A673 (cell line): ENCODE measurements around the gene FKBP8. TPM values are rescaled to one million over a fixed set of nuclear protein-coding genes. Genes with fewer than 3 reads are reported as not detected.

ENCODE experiments used
- BruUV-seq: library from RNA; stranded (reverse); fragments of 400-500 nt; replicated peaks from 2 replicates; lab custom pipeline; 2021; lab: Mats Ljungman, UMichigan
- CTCF ChIA-PET: fragments of 300-600 bp; sonication (Branson Sonifier 250); formaldehyde crosslinking; loops from one replicate; lab custom pipeline; 2022; ENCODE audit warnings: antibody characterized with exemption; lab: Charles Lee
- POLR2A ChIA-PET: fragments of 300-600 bp; sonication (Branson Sonifier 250); formaldehyde crosslinking; loops from one replicate; lab custom pipeline; 2022; ENCODE audit warnings: antibody characterized with exemption; ENCODE audit not compliant: low non-redundant PET; lab: Charles Lee
- DNase-seq: peaks from one replicate; pipeline ENCODE4 v3.0.0-alpha.2; 2015; ENCODE audit warnings: low spot score
- H3K27ac ChIP-seq: fragments of 200-600 bp; sonication (generic); 2 replicates; pipeline ENCODE4 v1.5.1; 2016; ENCODE audit warnings: mixed run types, low read depth, mild to moderate bottlenecking, mixed read lengths, antibody characterized with exemption, low read length; ENCODE audit not compliant: poor library complexity, severe bottlenecking
- H3K27me3 ChIP-seq: fragments of 200-600 bp; sonication (generic); replicated peaks from 2 replicates; pipeline ENCODE4 v1.6.1; 2017; ENCODE audit warnings: mixed run types, low read depth, mild to moderate bottlenecking, mixed read lengths, antibody characterized with exemption, low read length; ENCODE audit not compliant: insufficient read depth, poor library complexity
- H3K36me3 ChIP-seq: fragments of 200-600 bp; sonication (generic); 2 replicates; pipeline ENCODE4 v1.6.1; 2016; ENCODE audit warnings: mixed run types, mild to moderate bottlenecking, mixed read lengths, antibody characterized with exemption, low read length; ENCODE audit not compliant: insufficient read depth, poor library complexity, severe bottlenecking
- H3K4me1 ChIP-seq: fragments of 200-600 bp; sonication (generic); 2 replicates; pipeline ENCODE4 v1.6.1; 2017; ENCODE audit warnings: mixed run types, mild to moderate bottlenecking, mixed read lengths, antibody characterized with exemption, low read length; ENCODE audit not compliant: insufficient read depth, poor library complexity, severe bottlenecking
- H3K4me3 ChIP-seq: fragments of 200-600 bp; sonication (generic); 2 replicates; pipeline ENCODE4 v1.5.1; 2016; ENCODE audit warnings: low read depth, mixed run types, mild to moderate bottlenecking, mixed read lengths, low read length; ENCODE audit not compliant: poor library complexity, severe bottlenecking
- H3K9me3 ChIP-seq: fragments of 200-600 bp; sonication (generic); 2 replicates; pipeline ENCODE4 v1.6.1; 2016; ENCODE audit warnings: mixed run types, low read depth, mild to moderate bottlenecking, mixed read lengths, antibody characterized with exemption, low read length; ENCODE audit not compliant: poor library complexity, severe bottlenecking
- EZH2 ChIP-seq: fragments of 200-600 bp; sonication (generic); IDR thresholded peaks from 2 replicates; pipeline ENCODE4 v1.6.1; 2017; ENCODE audit warnings: borderline replicate concordance, low read depth, mild to moderate bottlenecking, mixed read lengths, antibody characterized with exemption, low read length; ENCODE audit not compliant: poor library complexity, severe bottlenecking
- intact Hi-C: fragments of 100-400 bp; cut with micrococcal nuclease; formaldehyde crosslinking; loops from one replicate; pipeline ENCODE4 v1.10.0; 2022; ENCODE audit not compliant: unreplicated experiment
- total RNA-seq: library from RNA; stranded (reverse); gene quantifications from 2 replicates; pipeline ENCODE4 v1.2.3, GENCODE V29; 2021
- TF ChIP-seq, protein P1 (sequence below): fragments of 300-800, 200-600 bp; sonication (generic); conservative IDR thresholded peaks from 2 replicates; pipeline ENCODE4 v1.5.1; 2017; ENCODE audit warnings: low read depth, mild to moderate bottlenecking, antibody characterized with exemption, low read length, moderate library complexity, mixed read lengths

Gene FKBP8
- total RNA-seq, 1 experiment from 2014 or later = 210 TPM

DNA sequence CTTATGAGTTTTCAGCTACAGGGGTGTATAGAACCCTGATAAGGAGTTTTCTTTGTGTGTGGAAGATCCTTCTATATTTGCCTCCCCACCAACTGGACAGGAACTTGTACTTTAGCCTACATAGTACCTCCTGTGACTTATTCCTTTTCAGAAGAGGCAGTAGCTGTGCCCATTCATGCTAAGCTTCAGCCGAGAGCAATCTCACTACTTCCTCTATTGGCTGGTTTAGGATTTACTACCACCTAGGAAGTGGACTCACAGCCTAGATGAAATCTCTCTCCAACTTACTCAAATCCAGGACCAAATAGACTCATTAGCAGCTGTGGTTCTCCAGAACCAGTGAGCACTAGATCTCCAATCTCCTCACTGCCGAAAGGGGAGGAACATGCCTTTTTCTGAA is 42.9 kb upstream of the FKBP8 start:
- H3K27ac ChIP-seq = no peak overlapping the region
- H3K9me3 ChIP-seq = no peaks in the 10 kb centered on the region
- POLR2A ChIA-PET = no interaction called here
- peaks cover 16% of the 10 kb centered on the region for H3K4me1 ChIP-seq
- no TSS peak for BruUV-seq
- H3K36me3 ChIP-seq = no peaks in the 10 kb centered on the region
- no peak overlapping the region for H3K4me3 ChIP-seq
- TF ChIP-seq EZH2 = no peak
- TF ChIP-seq, protein P1, sequence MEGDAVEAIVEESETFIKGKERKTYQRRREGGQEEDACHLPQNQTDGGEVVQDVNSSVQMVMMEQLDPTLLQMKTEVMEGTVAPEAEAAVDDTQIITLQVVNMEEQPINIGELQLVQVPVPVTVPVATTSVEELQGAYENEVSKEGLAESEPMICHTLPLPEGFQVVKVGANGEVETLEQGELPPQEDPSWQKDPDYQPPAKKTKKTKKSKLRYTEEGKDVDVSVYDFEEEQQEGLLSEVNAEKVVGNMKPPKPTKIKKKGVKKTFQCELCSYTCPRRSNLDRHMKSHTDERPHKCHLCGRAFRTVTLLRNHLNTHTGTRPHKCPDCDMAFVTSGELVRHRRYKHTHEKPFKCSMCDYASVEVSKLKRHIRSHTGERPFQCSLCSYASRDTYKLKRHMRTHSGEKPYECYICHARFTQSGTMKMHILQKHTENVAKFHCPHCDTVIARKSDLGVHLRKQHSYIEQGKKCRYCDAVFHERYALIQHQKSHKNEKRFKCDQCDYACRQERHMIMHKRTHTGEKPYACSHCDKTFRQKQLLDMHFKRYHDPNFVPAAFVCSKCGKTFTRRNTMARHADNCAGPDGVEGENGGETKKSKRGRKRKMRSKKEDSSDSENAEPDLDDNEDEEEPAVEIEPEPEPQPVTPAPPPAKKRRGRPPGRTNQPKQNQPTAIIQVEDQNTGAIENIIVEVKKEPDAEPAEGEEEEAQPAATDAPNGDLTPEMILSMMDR = 0 out of 2 replicates have a peak, but pooled peaks have one; percentile 13
- DNase-seq = no peak
- CTCF ChIA-PET = no interaction called here
- intact Hi-C loops = no loop called here
- no peaks in the 10 kb centered on the region for H3K27me3 ChIP-seq

DNA sequence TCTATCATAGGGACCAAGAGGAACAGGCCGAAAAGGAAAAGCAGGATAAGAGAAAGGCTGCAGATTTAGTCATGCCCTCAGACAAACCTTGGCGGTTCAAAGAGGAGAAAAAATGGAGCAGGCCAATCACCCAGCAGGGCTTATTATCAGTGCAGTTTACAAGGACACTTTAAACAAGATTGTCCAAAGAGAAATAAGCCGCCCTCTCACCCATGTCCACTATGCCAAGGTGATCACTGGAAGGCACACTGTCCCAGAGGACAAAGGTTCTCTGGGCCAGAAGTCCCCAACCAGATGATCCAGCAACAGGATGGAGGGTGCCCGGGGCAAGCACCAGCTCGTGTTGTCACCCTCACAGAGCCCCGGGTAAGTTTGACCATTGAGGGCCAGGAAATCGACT is 36.9 kb upstream of the FKBP8 start:
- no peak overlapping the region for H3K4me3 ChIP-seq
- TF ChIP-seq EZH2 = no peak
- TF ChIP-seq, protein P1 = no peak
- no peak for DNase-seq
- H3K36me3 ChIP-seq = peaks cover 24% of the 10 kb centered on the region
- ChIA-PET CTCF (no interaction called here), POLR2A (no interaction called here)
- H3K4me1 ChIP-seq = no peaks in the 10 kb centered on the region
- H3K27me3 ChIP-seq = no peaks in the 10 kb centered on the region
- no peaks in the 10 kb centered on the region for H3K9me3 ChIP-seq
- intact Hi-C loops = no loop called here
- BruUV-seq = no TSS peak
- H3K27ac ChIP-seq = no peak overlapping the region

DNA sequence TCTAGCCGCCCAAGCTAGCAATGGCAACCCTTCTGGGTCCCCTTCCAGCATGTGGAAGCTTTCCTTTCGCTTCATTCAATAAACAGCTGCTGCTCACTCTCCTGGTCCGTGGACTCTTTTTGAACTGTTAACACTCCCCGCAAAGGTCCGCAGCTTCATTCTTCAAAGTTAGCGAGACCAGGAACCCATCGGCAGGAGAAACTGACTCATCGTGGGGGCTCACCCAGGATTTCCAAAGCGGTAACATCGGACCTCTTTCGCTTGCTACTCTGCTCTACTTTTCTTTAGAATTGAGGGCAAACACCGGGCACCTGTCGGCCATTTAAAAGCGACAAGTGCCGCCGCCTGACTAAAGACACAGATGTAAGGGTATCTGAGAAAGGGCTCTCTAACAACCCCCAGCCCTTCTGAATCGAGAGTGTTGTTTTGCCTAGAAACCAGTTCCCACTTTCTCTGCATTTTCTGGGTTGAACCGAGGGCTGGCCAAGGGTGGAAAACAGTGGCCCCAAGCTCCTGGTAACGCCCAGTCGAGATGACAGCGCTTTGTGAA is 34.1 kb upstream of the FKBP8 start:
- intact Hi-C loops = no loop called here
- H3K9me3 ChIP-seq = no peaks in the 10 kb centered on the region
- peaks cover 47% of the 10 kb centered on the region for H3K36me3 ChIP-seq
- no peaks in the 10 kb centered on the region for H3K27me3 ChIP-seq
- peak overlapping the region; percentile 23 for H3K27ac ChIP-seq
- POLR2A ChIA-PET = no interaction called here
- no TSS peak for BruUV-seq
- H3K4me1 ChIP-seq = peaks cover 12% of the 10 kb centered on the region
- no peak for DNase-seq
- TF ChIP-seq, protein P1 = no peak
- no peak for TF ChIP-seq EZH2
- CTCF ChIA-PET = no interaction called here
- H3K4me3 ChIP-seq = no peak overlapping the region
